Brain pericyte (primary cell): ENCODE data around the gene POLR3K.
"Not testable (repeated sequence)": the region's sequence is repeated elsewhere in the genome, so short reads cannot be mapped to it uniquely, and the experiment has no call there.

ENCODE experiments used
- DNase-seq: peaks from one replicate; pipeline ENCODE4 v3.0.0-alpha.2; 2012; ENCODE audit warnings: low read depth, low spot score

POLR3K gene

DNA sequence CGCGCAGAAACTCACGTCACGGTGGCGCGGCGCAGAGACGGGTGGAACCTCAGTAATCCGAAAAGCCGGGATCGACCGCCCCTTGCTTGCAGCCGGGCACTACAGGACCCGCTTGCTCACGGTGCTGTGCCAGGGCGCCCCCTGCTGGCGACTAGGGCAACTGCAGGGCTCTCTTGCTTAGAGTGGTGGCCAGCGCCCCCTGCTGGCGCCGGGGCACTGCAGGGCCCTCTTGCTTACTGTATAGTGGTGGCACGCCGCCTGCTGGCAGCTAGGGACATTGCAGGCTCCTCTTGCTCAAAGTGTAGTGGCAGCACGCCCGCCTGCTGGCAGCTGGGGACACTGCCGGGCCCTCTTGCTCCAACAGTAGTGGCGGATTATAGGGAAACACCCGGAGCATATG lies 42.6 kb downstream of the POLR3K start:
- not testable (repeated sequence) for DNase-seq

DNA sequence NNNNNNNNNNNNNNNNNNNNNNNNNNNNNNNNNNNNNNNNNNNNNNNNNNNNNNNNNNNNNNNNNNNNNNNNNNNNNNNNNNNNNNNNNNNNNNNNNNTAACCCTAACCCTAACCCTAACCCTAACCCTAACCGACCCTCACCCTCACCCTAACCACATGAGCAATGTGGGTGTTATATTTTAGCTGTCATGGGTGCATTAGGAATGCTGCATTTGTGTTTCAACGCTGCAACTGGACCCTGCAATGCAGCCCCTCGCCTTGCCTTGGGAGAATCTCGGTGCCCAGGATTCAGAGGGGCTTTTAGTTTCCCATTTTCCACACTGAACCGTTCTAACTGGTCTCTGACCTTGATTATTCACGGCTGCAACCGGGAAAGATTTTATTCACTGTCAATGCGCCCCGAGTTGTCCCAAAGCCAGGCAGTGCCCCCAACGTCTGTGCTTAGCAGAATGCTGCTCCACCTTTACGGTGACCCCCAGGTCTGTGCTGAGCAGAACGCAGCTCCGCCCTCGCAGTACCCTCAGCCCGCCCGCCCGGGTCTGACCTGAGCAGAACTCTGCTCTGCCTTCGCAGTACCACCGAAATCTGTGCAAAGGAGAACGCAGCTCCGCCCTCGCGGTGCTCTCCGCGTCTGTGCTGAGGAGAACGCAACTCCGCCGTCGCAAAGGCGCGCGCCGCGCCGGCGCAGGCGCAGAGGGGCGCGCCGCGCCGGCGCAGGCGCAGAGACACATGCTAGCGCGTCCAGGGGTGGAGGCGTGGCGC lies 43.3 kb downstream of the POLR3K start:
- no peak for DNase-seq
